ENCODE measurements around the gene RPE. TPM values are rescaled to one million over a fixed set of nuclear protein-coding genes. Genes with fewer than 3 reads are reported as not detected.

RPE gene
- polyA plus RNA-seq, 3 donors from 2014 or later: 33.2 to 45.3 (median 34.0) TPM

DNA sequence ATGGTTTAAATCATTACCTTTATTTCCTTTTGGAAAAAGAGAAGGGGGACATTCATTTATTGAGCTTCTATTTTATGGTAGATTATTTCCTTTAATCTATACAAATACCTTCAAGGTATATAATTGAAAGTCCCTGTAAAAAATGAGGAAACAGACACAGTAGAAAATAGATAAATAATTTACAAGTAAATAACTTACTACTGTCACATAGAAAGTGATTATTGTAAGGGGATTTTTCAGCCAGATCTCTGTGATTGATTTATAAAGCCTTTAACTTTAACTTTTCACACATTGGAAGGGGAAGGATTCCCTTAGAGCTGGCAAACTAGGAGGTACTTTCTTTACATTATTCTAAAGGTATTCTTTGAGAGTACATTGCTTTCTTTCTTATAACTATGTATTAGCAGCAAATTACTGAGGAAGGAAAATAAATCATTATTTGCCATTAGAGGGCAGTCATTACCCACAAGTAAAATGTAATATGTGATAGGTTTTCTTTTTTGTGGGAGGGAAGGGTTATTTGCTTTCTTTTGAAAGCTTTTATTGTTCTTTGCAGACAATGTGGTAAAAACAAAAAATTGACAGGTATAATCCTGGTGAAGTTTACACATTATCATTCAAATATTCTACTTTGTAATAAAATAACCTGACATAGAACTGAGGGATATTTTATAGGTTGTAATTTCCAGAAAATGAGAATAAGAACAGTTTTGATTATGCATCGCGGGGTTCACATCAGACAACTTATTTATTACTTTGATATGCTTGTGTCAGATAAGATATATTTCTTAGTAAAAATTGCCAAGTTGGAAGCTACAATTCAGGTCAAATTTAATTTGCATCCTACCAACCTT lies 24.8 kb upstream of the RPE start:
- H3K27ac Mint-ChIP-seq: no peak overlapping the region
- H3K9me3 Mint-ChIP-seq: no peaks in the 10 kb centered on the region
- peak; percentile 40 to 50 (median 46) for DNase-seq

DNA sequence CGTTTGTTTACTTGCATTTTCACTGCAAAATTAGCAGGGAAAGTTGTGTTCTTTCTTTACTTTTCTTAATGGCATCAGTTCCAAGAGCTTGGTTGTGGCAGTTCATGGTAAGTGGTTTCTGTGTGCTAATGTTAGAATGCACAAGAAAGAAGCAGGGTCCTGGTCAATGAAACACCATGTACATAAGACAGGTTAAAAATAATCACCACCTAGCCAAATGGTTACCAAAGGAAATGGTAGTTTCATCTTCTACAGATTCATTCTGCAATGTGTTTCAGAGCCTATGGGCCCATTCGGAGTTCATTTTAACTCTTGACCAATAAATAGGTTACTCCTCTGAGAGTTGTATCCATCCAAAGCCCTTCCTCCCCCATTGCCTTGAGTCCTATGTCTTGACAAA lies 18.1 kb upstream of the RPE start:
- peaks cover 0 to 3% of the 10 kb centered on the region in 2 donors for H3K4me1 Mint-ChIP-seq
- H3K27me3 Mint-ChIP-seq (ENCODE audit: low read depth in 3 of 3): peaks cover 1 to 5% (median 2%) of the 10 kb centered on the region in 3 donors
- no peak for DNase-seq
- no peaks in the 10 kb centered on the region for H3K9me3 Mint-ChIP-seq
- H3K36me3 Mint-ChIP-seq: no peaks in the 10 kb centered on the region
- H3K27ac Mint-ChIP-seq: no peak overlapping the region
- no peak overlapping the region for H3K4me3 Mint-ChIP-seq

More for the DNA sequence above, 24.8 kb upstream of the RPE start:
- no peak overlapping the region for H3K4me3 Mint-ChIP-seq
- H3K36me3 Mint-ChIP-seq: no peaks in the 10 kb centered on the region
- peaks cover 3 to 4% of the 10 kb centered on the region in 2 donors for H3K4me1 Mint-ChIP-seq
- peaks cover 0 to 2% (median 2%) of the 10 kb centered on the region in 3 donors for H3K27me3 Mint-ChIP-seq (ENCODE audit: low read depth in 3 of 3)

DNA sequence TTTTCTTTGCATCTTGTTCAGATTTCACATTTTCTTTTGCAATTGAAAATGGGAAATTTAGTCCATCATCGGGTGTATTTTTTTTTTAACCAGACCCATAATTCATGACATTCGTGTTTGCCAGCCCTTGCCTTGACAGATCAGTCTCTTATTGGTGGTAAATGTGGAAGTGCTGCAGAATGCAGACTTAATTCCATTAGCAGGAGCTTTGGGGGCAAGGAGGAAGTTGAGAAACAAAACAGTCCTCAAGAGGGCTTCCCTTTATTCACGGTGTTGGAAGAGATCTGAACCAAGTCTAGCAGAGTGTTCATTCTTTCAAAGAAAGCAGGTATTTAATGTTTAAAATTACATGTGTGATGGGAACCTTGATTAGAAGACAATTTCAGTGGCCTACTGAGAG lies 16.6 kb upstream of the RPE start:
- peaks cover 0 to 8% (median 1%) of the 10 kb centered on the region in 3 donors for H3K27me3 Mint-ChIP-seq (ENCODE audit: low read depth in 3 of 3)
- no peak for DNase-seq
- H3K36me3 Mint-ChIP-seq: no peaks in the 10 kb centered on the region
- H3K4me3 Mint-ChIP-seq: no peak overlapping the region
- H3K27ac Mint-ChIP-seq: peak overlapping the region in 1 of 6 donors; percentile 25
- H3K9me3 Mint-ChIP-seq: no peaks in the 10 kb centered on the region
- peaks cover 0 to 3% of the 10 kb centered on the region in 2 donors for H3K4me1 Mint-ChIP-seq

DNA sequence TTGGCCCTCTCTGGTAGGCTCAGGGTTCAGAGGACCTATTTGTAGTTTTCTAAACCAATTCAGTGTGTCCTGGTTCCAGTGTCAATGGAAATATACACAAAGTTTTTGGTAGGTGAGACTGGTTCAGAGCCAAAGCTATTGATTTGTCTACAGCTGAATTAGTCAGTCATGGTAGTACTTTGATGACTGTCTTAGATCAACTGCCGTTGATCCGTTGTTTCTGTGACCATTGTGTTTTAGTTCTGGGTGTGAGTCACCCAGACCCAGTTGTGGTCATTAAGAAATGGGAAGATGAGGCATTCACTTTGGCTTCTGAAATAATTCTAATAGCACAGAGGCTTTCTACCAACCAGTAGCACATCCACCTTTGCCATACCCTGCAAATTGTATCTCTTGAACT lies 16.0 kb upstream of the RPE start:
- Mint-ChIP-seq H3K4me1 (peaks cover 0 to 3% of the 10 kb centered on the region in 2 donors), H3K9me3 (no peaks in the 10 kb centered on the region), H3K4me3 (no peak overlapping the region), H3K27ac (no peak overlapping the region), H3K36me3 (no peaks in the 10 kb centered on the region), H3K27me3 (ENCODE audit: low read depth in 3 of 3) (peaks cover 0 to 8% (median 1%) of the 10 kb centered on the region in 3 donors)
- DNase-seq: no peak

DNA sequence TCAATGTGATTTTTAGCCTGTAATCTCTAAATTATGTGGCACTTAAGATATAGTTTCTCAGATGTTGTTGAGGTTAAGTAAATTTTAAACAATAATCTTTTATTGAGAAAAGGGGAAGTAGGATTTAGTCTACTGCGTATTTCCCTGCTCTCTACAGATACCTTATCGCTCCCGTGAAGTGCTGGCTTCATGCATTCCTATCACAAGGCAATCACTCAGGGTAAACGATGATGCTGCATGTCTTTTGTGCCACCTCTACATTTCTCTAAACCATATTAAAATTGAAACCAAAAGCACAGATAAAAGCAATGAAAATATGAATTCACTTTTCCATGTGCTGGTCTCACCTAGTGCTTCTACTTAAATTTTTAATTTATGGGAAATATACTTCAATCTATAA lies 14.4 kb upstream of the RPE start:
- no peak for DNase-seq
- Mint-ChIP-seq H3K4me1 (peaks cover 0 to 3% of the 10 kb centered on the region in 2 donors), H3K4me3 (no peak overlapping the region), H3K36me3 (no peaks in the 10 kb centered on the region), H3K9me3 (no peaks in the 10 kb centered on the region), H3K27ac (no peak overlapping the region), H3K27me3 (ENCODE audit: low read depth in 3 of 3) (peaks cover 0 to 8% (median 1%) of the 10 kb centered on the region in 3 donors)

DNA sequence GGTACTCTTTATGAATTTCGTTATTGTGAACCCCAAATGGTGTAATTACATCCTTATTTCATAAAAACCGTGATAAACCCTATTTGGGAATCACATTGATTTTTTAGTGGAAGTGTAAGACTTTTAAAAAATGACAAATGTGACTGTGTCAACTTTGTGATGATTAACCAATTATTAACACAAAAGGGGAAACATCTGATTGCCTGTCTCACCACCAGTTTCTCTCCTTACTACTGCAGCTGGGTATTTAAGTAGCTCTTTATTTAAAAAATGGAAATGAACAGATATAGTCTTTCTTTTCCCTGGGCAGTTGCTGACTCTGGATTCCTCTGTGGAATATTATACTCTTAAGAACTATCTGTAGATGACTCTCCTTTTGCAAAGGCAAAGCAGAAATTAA lies 11.6 kb upstream of the RPE start:
- Mint-ChIP-seq H3K9me3 (no peaks in the 10 kb centered on the region), H3K36me3 (no peaks in the 10 kb centered on the region), H3K27me3 (ENCODE audit: low read depth in 3 of 3) (peaks cover 0 to 4% (median 1%) of the 10 kb centered on the region in 3 donors), H3K4me3 (no peak overlapping the region), H3K27ac (no peak overlapping the region), H3K4me1 (peaks cover 0 to 1% of the 10 kb centered on the region in 2 donors)
- no peak for DNase-seq

DNA sequence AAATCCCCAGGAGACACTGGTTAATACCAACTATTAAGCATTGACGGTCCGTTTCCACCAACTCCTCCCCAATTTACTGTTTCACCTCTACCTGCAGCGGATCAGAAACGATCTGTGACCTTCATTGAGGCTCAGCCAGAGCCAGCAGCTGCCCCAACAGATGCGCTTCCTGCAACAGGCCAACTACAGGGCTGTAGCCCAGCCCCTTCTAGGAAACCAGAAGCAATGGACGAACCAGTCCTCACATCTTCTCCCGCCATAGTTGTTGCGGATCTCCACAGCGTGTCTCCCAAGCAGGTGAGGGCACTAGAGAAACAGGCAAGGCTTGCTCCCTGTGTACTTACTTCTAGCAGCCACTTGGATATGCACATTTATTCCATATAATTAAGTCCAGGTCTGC lies 8.5 kb upstream of the RPE start:
- no peak for DNase-seq
- H3K4me1 Mint-ChIP-seq: no peaks in the 10 kb centered on the region
- peaks cover 0 to 2% (median 1%) of the 10 kb centered on the region in 3 donors for H3K27me3 Mint-ChIP-seq (ENCODE audit: low read depth in 3 of 3)
- H3K27ac Mint-ChIP-seq: no peak overlapping the region
- H3K9me3 Mint-ChIP-seq: no peaks in the 10 kb centered on the region
- no peaks in the 10 kb centered on the region for H3K36me3 Mint-ChIP-seq
- no peak overlapping the region for H3K4me3 Mint-ChIP-seq

DNA sequence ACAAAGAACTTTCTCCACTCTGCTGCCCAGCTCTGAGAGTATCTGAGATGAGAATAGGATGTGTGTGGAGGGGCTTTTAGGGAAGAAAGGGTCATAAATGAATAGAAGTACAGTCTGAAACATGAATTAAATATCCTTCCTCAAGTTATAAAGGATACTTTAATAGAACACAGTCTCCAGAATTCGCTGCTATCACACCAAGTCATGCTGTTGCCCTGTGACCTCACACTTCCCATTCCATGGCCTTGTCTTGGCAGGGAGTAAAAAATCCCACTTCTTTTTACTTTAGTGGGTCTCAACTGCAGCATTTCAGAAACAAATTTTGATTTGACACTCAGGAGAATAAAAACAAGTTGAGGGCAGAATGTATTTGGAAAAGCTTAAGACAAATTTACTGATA lies 3.8 kb upstream of the RPE start:
- Mint-ChIP-seq H3K4me3 (no peak overlapping the region), H3K27me3 (ENCODE audit: low read depth in 3 of 3) (peaks cover 3 to 10% (median 6%) of the 10 kb centered on the region in 3 donors), H3K36me3 (no peaks in the 10 kb centered on the region), H3K9me3 (no peaks in the 10 kb centered on the region), H3K27ac (no peak overlapping the region), H3K4me1 (peaks cover 24 to 37% of the 10 kb centered on the region in 2 donors)
- no peak for DNase-seq

DNA sequence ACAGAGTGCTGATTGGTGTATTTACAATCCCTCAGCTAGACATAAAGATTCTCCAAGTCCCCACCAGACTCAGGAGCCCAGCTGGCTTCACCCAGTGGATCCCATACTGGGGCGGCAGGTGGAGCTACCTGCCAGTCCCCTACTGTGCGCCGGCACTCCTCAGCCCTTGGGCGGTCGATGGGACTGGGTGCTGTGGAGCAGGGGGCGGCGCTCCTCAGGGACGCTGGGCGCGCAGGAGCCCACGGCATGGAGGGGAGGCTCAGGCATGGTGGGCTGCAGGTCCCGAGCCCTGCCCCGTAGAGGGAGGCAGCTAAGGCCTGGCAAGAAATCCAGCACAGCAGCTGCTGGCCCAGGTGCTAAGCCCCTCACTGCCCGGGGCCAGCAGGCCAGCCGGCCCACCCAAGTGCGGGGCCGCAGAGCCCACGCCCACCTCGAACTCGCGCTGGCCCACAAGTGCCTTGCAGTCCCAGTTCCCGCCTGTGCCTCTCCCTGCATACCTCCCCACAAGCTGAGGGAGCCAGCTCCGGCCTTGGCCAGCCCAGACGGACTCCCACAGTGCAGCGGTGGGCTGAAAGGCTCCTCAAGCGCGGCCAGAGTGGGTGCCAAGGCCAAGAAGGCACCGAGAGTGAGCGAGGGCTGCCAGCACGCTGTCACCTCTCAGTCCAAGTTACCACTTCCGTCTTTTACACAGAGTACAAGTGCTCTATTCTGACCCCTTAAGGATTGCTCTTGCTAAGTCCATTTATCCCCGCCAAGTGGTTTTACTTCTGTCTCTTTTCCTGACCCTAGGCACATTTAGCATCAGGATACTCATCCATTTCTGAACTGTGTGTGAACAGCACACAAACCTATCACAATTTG lies 1.7 kb upstream of the RPE start:
- Mint-ChIP-seq H3K27me3 (ENCODE audit: low read depth in 3 of 3) (peaks cover 3 to 10% (median 6%) of the 10 kb centered on the region in 3 donors), H3K27ac (peak overlapping the region in 3 of 6 donors; percentile 28 to 64 (median 44)), H3K9me3 (no peaks in the 10 kb centered on the region), H3K4me1 (peaks cover 43 to 58% of the 10 kb centered on the region in 2 donors), H3K4me3 (peak overlapping the region in 3 of 5 donors; percentile 42 to 50 (median 42)), H3K36me3 (peaks cover 0 to 6% (median 4%) of the 10 kb centered on the region in 3 donors)
- no peak for DNase-seq

DNA sequence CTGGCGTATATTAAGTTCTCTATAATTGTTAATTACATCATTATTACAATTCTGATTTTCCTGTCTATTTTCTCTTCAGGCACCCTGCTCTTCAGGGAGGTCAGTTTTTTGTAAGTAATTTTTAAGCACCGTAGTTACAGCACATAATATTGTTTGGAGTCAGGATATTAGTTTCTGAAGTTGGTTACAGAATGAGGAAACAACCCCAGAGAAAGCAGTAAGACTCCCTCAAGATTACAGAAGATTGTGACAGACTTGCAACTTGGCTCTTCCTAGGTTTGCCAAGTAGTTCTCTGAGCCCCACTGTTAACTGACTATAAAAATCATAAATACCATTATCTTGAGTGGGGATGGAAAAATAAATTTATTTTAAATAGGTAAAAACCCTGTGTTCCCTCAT lies 921 bp downstream of the RPE start:
- no peak for DNase-seq

DNA sequence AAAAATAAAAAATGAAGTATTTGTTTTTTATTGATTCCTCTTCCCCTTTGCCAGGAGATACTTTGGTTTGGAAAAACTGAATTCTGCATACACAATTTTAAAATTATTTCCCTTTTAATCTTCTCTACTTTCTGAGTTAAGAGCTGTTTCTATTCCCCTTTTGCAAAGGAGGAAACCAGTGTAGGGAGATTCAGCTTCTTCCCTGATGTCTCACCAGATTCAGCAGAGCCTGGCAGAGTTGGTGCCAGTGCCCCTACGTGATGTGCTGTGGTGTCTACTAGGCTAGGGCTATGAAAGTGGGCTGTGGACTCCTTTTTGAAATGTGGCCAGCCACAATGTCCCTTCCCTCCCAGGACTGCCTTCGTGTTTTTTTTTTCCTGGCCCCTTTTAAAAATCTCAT lies 2.4 kb downstream of the RPE start:
- H3K9me3 Mint-ChIP-seq: no peaks in the 10 kb centered on the region
- peaks cover 2 to 16% (median 4%) of the 10 kb centered on the region in 3 donors for H3K36me3 Mint-ChIP-seq
- H3K27me3 Mint-ChIP-seq (ENCODE audit: low read depth in 3 of 3): peaks cover 3 to 10% (median 4%) of the 10 kb centered on the region in 3 donors
- peak overlapping the region; percentile 33 to 77 (median 43) for H3K27ac Mint-ChIP-seq
- no peak for DNase-seq
- peaks cover 76 to 91% of the 10 kb centered on the region in 2 donors for H3K4me1 Mint-ChIP-seq
- peak overlapping the region; percentile 68 to 99 (median 73) for H3K4me3 Mint-ChIP-seq

More for the DNA sequence above, 921 bp downstream of the RPE start:
- H3K9me3 Mint-ChIP-seq: no peaks in the 10 kb centered on the region
- peak overlapping the region; percentile 92 to 99 (median 97) for H3K4me3 Mint-ChIP-seq
- H3K4me1 Mint-ChIP-seq: peaks cover 69 to 84% of the 10 kb centered on the region in 2 donors
- H3K27ac Mint-ChIP-seq: peak overlapping the region; percentile 81 to 97 (median 94)
- peaks cover 0 to 14% (median 4%) of the 10 kb centered on the region in 3 donors for H3K36me3 Mint-ChIP-seq
- peaks cover 3 to 10% (median 6%) of the 10 kb centered on the region in 3 donors for H3K27me3 Mint-ChIP-seq (ENCODE audit: low read depth in 3 of 3)

DNA sequence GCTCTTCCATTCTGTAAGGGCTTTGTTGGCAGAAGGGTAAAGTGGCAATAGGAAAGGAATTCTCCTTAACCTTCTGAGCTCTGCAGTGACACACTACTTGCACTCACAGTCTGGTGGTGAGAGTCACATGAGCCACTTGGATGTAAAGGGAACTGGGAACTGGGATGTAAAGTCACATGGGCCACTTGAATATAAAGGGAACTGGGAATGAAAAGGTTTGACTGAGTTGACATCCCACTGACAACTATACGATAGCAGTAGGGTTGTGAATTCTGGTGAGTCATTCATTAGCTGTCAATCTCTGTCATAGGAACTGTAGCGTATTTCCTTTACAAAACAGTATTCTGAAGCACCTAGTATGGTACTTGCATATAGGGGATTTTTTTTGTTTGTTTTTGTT lies 5.5 kb downstream of the RPE start:
- Mint-ChIP-seq H3K9me3 (no peaks in the 10 kb centered on the region), H3K27ac (peak overlapping the region; percentile 27 to 88 (median 61)), H3K27me3 (ENCODE audit: low read depth in 3 of 3) (peaks cover 0 to 2% (median 2%) of the 10 kb centered on the region in 3 donors), H3K4me1 (peaks cover 84 to 94% of the 10 kb centered on the region in 2 donors), H3K4me3 (peak overlapping the region in 4 of 5 donors; percentile 6 to 36 (median 8)), H3K36me3 (peaks cover 12 to 31% (median 18%) of the 10 kb centered on the region in 3 donors)
- DNase-seq: no peak

DNA sequence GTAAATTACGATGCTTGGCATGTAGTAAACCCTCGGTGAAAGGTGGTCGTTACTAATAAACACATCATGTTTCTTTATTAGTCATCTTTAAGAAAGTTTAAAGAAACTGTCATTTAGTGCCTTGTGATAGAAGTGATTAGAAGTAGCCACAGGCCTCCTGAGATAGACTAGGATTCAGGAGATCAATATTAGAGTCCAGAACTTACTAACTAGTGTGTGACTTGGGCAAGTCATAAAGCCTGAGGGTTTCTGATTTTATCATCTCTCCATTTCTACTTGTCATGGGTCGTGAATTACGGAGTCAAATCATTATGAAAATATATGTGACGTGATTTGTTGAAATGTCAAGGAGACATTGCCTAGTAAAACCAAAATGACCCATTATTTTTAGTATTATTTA lies 6.7 kb downstream of the RPE start:
- DNase-seq: no peak
- Mint-ChIP-seq H3K9me3 (no peaks in the 10 kb centered on the region), H3K4me3 (peak overlapping the region in 1 of 5 donors; percentile 22), H3K36me3 (peaks cover 12 to 34% (median 21%) of the 10 kb centered on the region in 3 donors), H3K27me3 (ENCODE audit: low read depth in 3 of 3) (no peaks in the 10 kb centered on the region), H3K4me1 (peaks cover 85 to 94% of the 10 kb centered on the region in 2 donors), H3K27ac (peak overlapping the region in 2 of 6 donors; percentile 30 to 60)

All from immature natural killer cell (primary cell).